Tibial artery (tissue), 4 donors: ENCODE measurements around the gene SOCS3.

ENCODE experiments used
- DNase-seq, 2 donors: peaks; one replicate each; pipeline ENCODE4 v3.0.0-alpha.2; 2019
- H3K27ac ChIP-seq, 2 donors: fragments of 200-600 bp; sonication (generic) in 1 of 2; 1 replicate in 1 of 2; 2 replicates in 1 of 2; pipeline ENCODE4 v1.5.1; 2018 to 2019; ENCODE audit warnings: mild to moderate bottlenecking in 1 of 2
- H3K27me3 ChIP-seq, 2 donors: fragments of 200-600 bp; sonication (generic) in 1 of 2; one replicate each; pipeline versions ENCODE4 v1.5.1 to v1.6.0; 2016 to 2019
- H3K36me3 ChIP-seq, 3 donors: fragments of 200-600 bp; sonication (generic) in 2 of 3; one replicate each; pipeline ENCODE4 v1.5.1; 2016 to 2019; ENCODE audit warnings: mild to moderate bottlenecking in 2 of 3
- H3K4me1 ChIP-seq, 4 donors: fragments of 200-600 bp; sonication (generic) in 2 of 4; 1 replicate in 3 of 4; 2 replicates in 1 of 4; pipeline ENCODE4 v1.5.1; 2016 to 2019
- H3K4me3 ChIP-seq, 2 donors: fragments of 200-600 bp; sonication (generic) in 1 of 2; 1 replicate in 1 of 2; 2 replicates in 1 of 2; pipeline ENCODE4 v1.5.1; 2018 to 2019; ENCODE audit warnings: mild to moderate bottlenecking in 2 of 2
- H3K9me3 ChIP-seq, 3 donors: fragments of 200-600 bp; sonication (generic) in 1 of 3; one replicate each; pipeline ENCODE4 v1.5.1; 2016 to 2019
- intact Hi-C: fragments of 100-400 bp; cut with DNase I; formaldehyde crosslinking; loops from one replicate; pipeline ENCODE4 v1.15.0; 2023; ENCODE audit warnings: low total_unique reads
- TF ChIP-seq, protein P1 (sequence below), 2 experiments: fragments of 200-600 bp in 1 of 2; fragments of 450-650 bp in 1 of 2; IDR thresholded peaks; one replicate each; pipeline ENCODE4 v1.5.1; 2017 to 2019; ENCODE audit warnings: antibody characterized with exemption in 2 of 2, mild to moderate bottlenecking in 1 of 2, moderate library complexity in 1 of 2

Gene SOCS3

DNA sequence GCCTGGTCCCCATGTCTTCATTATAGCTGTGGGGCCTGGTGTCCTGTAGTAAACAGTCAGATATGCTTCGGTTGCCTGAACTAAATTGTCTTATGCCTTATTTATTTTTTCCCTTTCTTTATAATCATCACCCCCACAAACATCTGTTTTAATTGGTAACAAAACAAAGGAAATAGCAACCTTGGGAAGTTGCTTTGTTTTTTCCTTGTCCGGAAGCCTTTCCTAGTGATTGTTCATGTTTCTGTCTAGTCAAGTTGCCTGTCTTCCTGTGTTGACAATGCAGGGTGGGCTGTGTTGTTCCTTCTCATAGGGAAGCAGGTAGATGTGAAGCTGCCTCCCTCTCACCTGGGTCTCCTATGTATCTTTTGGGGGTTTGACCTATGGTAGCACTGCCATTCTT is 35.3 kb upstream of the SOCS3 start:
- H3K4me1 ChIP-seq = peaks cover 10 to 45% (median 24%) of the 10 kb centered on the region in 4 donors
- H3K27ac ChIP-seq = peak overlapping the region in 1 of 2 donors; percentile 5
- H3K27me3 ChIP-seq = no peaks in the 10 kb centered on the region
- H3K9me3 ChIP-seq = no peaks in the 10 kb centered on the region
- peaks cover 17 to 51% (median 24%) of the 10 kb centered on the region in 3 donors for H3K36me3 ChIP-seq
- intact Hi-C loops = no loop called here
- no peak for DNase-seq
- TF ChIP-seq, protein P1, sequence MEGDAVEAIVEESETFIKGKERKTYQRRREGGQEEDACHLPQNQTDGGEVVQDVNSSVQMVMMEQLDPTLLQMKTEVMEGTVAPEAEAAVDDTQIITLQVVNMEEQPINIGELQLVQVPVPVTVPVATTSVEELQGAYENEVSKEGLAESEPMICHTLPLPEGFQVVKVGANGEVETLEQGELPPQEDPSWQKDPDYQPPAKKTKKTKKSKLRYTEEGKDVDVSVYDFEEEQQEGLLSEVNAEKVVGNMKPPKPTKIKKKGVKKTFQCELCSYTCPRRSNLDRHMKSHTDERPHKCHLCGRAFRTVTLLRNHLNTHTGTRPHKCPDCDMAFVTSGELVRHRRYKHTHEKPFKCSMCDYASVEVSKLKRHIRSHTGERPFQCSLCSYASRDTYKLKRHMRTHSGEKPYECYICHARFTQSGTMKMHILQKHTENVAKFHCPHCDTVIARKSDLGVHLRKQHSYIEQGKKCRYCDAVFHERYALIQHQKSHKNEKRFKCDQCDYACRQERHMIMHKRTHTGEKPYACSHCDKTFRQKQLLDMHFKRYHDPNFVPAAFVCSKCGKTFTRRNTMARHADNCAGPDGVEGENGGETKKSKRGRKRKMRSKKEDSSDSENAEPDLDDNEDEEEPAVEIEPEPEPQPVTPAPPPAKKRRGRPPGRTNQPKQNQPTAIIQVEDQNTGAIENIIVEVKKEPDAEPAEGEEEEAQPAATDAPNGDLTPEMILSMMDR (IDR thresholded peaks at IDR 0.05) = no peak
- no peak overlapping the region for H3K4me3 ChIP-seq

DNA sequence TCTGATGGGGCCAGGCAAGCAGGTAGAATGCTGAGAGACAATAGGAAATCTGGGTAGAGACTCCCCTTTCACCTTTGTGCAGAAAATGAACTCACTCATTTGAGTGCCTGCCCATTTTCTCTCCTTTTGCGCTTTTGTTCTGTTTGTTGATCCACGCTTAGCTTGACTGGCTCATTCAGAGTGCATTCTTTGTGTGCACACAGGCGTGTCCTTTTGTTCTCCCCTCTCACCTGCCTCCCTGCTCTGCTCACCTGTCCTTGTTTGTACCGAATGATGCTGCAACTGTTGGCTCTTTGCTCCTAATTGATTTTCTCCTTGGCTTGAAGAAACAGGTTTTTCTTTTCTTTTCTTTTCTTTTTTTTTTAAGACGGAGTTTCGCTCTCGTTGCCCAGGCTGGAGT is 34.3 kb upstream of the SOCS3 start:
- H3K36me3 ChIP-seq = peaks cover 7 to 41% (median 14%) of the 10 kb centered on the region in 3 donors
- peaks cover 10 to 52% (median 24%) of the 10 kb centered on the region in 4 donors for H3K4me1 ChIP-seq
- TF ChIP-seq, protein P1 (IDR thresholded peaks at IDR 0.05) = no peak
- DNase-seq = no peak
- no peaks in the 10 kb centered on the region for H3K27me3 ChIP-seq
- no peak overlapping the region for H3K27ac ChIP-seq
- H3K4me3 ChIP-seq = no peak overlapping the region
- intact Hi-C loops = no loop called here
- H3K9me3 ChIP-seq = no peaks in the 10 kb centered on the region

DNA sequence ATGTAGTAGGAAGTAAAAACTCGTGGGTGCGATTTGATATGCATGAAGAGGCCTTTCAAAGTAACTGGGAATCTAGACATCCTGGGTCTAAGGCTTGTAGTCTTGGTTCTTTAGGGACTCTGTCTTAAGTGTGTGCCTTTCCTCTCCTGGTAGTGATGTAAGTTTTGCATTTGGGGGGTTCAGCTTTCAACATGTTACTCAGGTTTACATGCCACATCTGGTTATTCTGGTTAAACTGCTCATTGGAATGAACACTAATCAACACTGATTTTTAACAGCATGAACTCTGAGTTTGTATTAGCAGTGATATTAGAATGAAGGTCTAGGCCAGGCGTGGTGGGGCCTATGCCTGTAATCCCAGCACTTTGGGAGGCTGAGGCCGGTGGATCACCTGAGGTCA is 33.7 kb upstream of the SOCS3 start:
- H3K27ac ChIP-seq = no peak overlapping the region
- H3K27me3 ChIP-seq = no peaks in the 10 kb centered on the region
- peaks cover 10 to 53% (median 24%) of the 10 kb centered on the region in 4 donors for H3K4me1 ChIP-seq
- no peaks in the 10 kb centered on the region for H3K9me3 ChIP-seq
- intact Hi-C loops = no loop called here
- peaks cover under 1 to 35% (median 8%) of the 10 kb centered on the region in 3 donors for H3K36me3 ChIP-seq
- DNase-seq = no peak
- TF ChIP-seq, protein P1 (IDR thresholded peaks at IDR 0.05) = no peak
- no peak overlapping the region for H3K4me3 ChIP-seq

DNA sequence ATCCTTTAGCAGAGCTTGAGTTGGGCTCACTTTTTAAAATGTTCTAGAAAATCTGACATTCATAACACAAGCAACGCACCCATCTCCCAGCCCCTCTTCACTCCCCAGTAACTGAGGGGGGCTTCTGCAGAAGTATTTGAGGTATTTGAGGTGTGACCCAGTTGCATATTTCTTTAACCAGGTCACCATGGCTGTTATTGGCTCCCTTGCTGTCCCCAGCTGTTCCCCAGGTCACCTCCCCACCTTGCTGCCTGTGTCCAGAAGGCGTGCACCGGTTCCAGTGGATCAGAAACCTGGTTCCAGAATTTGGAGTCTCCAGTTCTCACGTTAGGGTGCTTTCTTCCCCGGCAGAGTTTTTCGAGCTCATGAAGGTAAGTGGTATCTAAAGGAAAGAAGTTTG is 32.4 kb upstream of the SOCS3 start:
- no peak overlapping the region for H3K4me3 ChIP-seq
- H3K36me3 ChIP-seq = peaks cover 0 to 30% (median 3%) of the 10 kb centered on the region in 3 donors
- peaks cover 10 to 53% (median 24%) of the 10 kb centered on the region in 4 donors for H3K4me1 ChIP-seq
- intact Hi-C loops = no loop called here
- DNase-seq = no peak
- no peaks in the 10 kb centered on the region for H3K9me3 ChIP-seq
- TF ChIP-seq, protein P1 (IDR thresholded peaks at IDR 0.05) = no peak
- H3K27ac ChIP-seq = no peak overlapping the region
- no peaks in the 10 kb centered on the region for H3K27me3 ChIP-seq

DNA sequence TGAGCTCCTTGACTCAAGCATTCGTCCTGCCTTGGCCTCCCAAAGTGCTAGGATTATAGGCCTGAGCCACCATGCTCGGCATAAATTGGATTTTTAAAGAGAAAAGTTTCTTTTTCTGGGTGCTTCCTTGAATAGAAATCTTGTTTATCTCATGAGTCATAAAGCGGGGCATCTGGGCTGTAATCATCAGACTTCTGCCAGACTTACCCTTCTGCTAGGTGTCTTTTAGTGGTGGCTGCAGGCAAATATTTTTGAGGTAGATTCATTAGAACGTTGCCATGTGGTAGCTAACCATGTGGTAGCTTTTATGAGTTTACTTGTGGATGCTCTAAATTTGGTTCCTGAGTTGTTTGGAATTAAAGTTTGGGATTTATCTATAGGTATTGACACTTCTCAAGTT is 32.0 kb upstream of the SOCS3 start:
- Histone ChIP-seq H3K4me3 (no peak overlapping the region), H3K4me1 (peaks cover 7 to 53% (median 19%) of the 10 kb centered on the region in 4 donors), H3K36me3 (peaks cover 0 to 30% (median 3%) of the 10 kb centered on the region in 3 donors), H3K27me3 (no peaks in the 10 kb centered on the region), H3K9me3 (no peaks in the 10 kb centered on the region), H3K27ac (no peak overlapping the region)
- intact Hi-C loops = no loop called here
- TF ChIP-seq, protein P1 (IDR thresholded peaks at IDR 0.05) = no peak
- no peak for DNase-seq

DNA sequence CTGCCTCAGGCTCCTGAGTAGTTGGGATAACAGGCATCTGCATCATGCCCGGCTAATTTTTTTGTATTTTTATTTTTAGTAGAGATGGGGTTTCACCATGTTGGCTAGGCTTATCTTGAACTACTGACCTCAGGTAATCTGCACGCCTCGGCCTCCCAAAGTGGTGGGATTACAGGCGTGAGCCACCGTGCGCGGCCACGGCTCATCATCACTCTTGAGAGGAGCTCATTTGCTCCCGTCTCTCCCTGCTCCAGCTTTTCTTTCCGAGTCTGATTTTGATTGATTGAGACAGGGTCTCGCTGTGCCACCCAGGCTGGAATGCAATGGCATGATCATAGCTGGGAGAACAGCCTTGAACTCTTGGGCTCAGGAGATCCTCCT is 31.2 kb upstream of the SOCS3 start:
- H3K36me3 ChIP-seq = peaks cover 0 to 25% (median 0%) of the 10 kb centered on the region in 3 donors
- DNase-seq = no peak
- H3K27ac ChIP-seq = no peak overlapping the region
- no peaks in the 10 kb centered on the region for H3K27me3 ChIP-seq
- H3K4me3 ChIP-seq = no peak overlapping the region
- H3K4me1 ChIP-seq = peaks cover 0 to 47% (median 12%) of the 10 kb centered on the region in 4 donors
- H3K9me3 ChIP-seq = no peaks in the 10 kb centered on the region
- TF ChIP-seq, protein P1 (IDR thresholded peaks at IDR 0.05) = no peak
- intact Hi-C loops = no loop called here
